ENCODE results near the gene FLYWCH1.

DNA sequence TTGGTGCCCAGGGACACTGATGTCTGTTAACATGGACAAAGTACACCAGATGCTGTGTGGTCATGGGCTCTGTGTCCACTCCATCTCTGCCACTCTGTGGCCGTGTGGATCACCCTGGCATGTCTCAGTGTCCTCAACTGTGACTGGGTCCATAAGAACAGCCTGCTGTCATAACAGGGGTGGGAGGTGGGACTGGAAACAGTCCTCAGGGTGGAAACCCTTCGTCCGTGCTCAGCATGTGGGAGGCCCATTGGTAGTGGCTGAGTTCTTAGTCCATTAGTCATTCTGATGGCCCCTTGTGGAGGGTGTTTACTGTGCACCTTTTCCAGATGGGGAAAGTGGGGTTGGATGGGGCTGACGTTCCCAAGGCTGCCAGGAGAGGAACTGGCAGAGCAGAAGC, 15.9 kb upstream of the FLYWCH1 start:
- TF ChIP-seq, protein P1, sequence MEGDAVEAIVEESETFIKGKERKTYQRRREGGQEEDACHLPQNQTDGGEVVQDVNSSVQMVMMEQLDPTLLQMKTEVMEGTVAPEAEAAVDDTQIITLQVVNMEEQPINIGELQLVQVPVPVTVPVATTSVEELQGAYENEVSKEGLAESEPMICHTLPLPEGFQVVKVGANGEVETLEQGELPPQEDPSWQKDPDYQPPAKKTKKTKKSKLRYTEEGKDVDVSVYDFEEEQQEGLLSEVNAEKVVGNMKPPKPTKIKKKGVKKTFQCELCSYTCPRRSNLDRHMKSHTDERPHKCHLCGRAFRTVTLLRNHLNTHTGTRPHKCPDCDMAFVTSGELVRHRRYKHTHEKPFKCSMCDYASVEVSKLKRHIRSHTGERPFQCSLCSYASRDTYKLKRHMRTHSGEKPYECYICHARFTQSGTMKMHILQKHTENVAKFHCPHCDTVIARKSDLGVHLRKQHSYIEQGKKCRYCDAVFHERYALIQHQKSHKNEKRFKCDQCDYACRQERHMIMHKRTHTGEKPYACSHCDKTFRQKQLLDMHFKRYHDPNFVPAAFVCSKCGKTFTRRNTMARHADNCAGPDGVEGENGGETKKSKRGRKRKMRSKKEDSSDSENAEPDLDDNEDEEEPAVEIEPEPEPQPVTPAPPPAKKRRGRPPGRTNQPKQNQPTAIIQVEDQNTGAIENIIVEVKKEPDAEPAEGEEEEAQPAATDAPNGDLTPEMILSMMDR (IDR thresholded peaks at IDR 0.05 in 2 of 3, conservative IDR thresholded peaks at IDR 0.05 in 1 of 3; ENCODE audit: control insufficient read depth in 2 of 3, extremely low read depth in 1 of 3, insufficient read depth in 1 of 3, low read depth in 3 of 3, low read length in 3 of 3), result no peak
- TF ChIP-seq CHD2 (IDR thresholded peaks at IDR 0.05; ENCODE audit: borderline replicate concordance, low read depth, low read length), result no peak
- TF ChIP-seq CBX5 (IDR thresholded peaks at IDR 0.05; ENCODE audit: low read depth), result no peak
- TF ChIP-seq POLR2AphosphoS2 (IDR thresholded peaks at IDR 0.05; ENCODE audit: low read depth, low read length), result no peak
- no peak for TF ChIP-seq TBL1XR1 (IDR thresholded peaks at IDR 0.05; ENCODE audit: low read depth, low read length)
- no peak for TF ChIP-seq NR2F1 (conservative IDR thresholded peaks at IDR 0.05)
- TF ChIP-seq BACH1 (IDR thresholded peaks at IDR 0.05; ENCODE audit: borderline replicate concordance), result no peak
- TF ChIP-seq HCFC1 (IDR thresholded peaks at IDR 0.05; ENCODE audit: low read length), result no peak
